IPS-15b (cell line): Measurements from ENCODE around the gene MRPS34.
"Not testable (repeated sequence)": the region's sequence is repeated elsewhere in the genome, so short reads cannot be mapped to it uniquely, and the experiment has no call there.

ENCODE experiments used
- H3K27me3 ChIP-seq: one replicate; pipeline ENCODE4 v1.6.1; 2013; ENCODE audit warnings: low read length; ENCODE audit not compliant: control insufficient read depth, insufficient read depth
- H3K36me3 ChIP-seq: one replicate; pipeline ENCODE4 v1.6.1; 2013; ENCODE audit warnings: low read length; ENCODE audit not compliant: control insufficient read depth, insufficient read depth
- H3K4me1 ChIP-seq: one replicate; pipeline ENCODE4 v1.6.1; 2013; ENCODE audit warnings: mild to moderate bottlenecking, low read length; ENCODE audit not compliant: control insufficient read depth, insufficient read depth
- H3K4me3 ChIP-seq: one replicate; pipeline ENCODE4 v1.5.1; 2013; ENCODE audit warnings: low read depth, low read length
- H3K9ac ChIP-seq: one replicate; pipeline ENCODE4 v1.6.1; 2013; ENCODE audit warnings: low read depth, mild to moderate bottlenecking, low read length
- H3K9me3 ChIP-seq: one replicate; pipeline ENCODE4 v1.6.1; 2013; ENCODE audit warnings: mild to moderate bottlenecking, low read length; ENCODE audit not compliant: control insufficient read depth, insufficient read depth

The MRPS34 gene

GRCh38 chr16:1815461-1815860, 42.5 kb upstream of the MRPS34 start:
- Histone ChIP-seq H3K4me3 (no peak overlapping the region), H3K27me3 (no peaks in the 10 kb centered on the region), H3K36me3 (peaks cover 10% of the 10 kb centered on the region), H3K9me3 (no peaks in the 10 kb centered on the region), H3K4me1 (no peaks in the 10 kb centered on the region), H3K9ac (no peak overlapping the region)

- no peak overlapping the region for H3K9ac ChIP-seq
- H3K9me3 ChIP-seq: no peaks in the 10 kb centered on the region
- H3K36me3 ChIP-seq: peaks cover 15% of the 10 kb centered on the region
- no peak overlapping the region for H3K4me3 ChIP-seq
- no peaks in the 10 kb centered on the region for H3K27me3 ChIP-seq
- H3K4me1 ChIP-seq: no peaks in the 10 kb centered on the region
Measured at GRCh38 chr16:1812732-1813163, 39.8 kb upstream of the MRPS34 start.

- H3K27me3 ChIP-seq: no peaks in the 10 kb centered on the region
- no peaks in the 10 kb centered on the region for H3K4me1 ChIP-seq
- no peak overlapping the region for H3K9ac ChIP-seq
- H3K36me3 ChIP-seq: peaks cover 5% of the 10 kb centered on the region
- H3K9me3 ChIP-seq: no peaks in the 10 kb centered on the region
- no peak overlapping the region for H3K4me3 ChIP-seq
Measured at GRCh38 chr16:1810536-1810935, 37.6 kb upstream of the MRPS34 start.

- peaks cover 5% of the 10 kb centered on the region for H3K36me3 ChIP-seq
- no peaks in the 10 kb centered on the region for H3K27me3 ChIP-seq
- no peak overlapping the region for H3K9ac ChIP-seq
- H3K4me3 ChIP-seq: no peak overlapping the region
- H3K9me3 ChIP-seq: no peaks in the 10 kb centered on the region
- no peaks in the 10 kb centered on the region for H3K4me1 ChIP-seq
Measured at GRCh38 chr16:1810106-1810505, 37.2 kb upstream of the MRPS34 start.

- Histone ChIP-seq H3K9ac (no peak overlapping the region), H3K36me3 (peaks cover 5% of the 10 kb centered on the region), H3K4me1 (no peaks in the 10 kb centered on the region), H3K9me3 (no peaks in the 10 kb centered on the region), H3K4me3 (no peak overlapping the region), H3K27me3 (no peaks in the 10 kb centered on the region)
Measured at GRCh38 chr16:1809281-1809801, 36.4 kb upstream of the MRPS34 start.

GRCh38 chr16:1808691-1809090, 35.8 kb upstream of the MRPS34 start:
- Histone ChIP-seq H3K9me3 (no peaks in the 10 kb centered on the region), H3K9ac (no peak overlapping the region), H3K4me1 (no peaks in the 10 kb centered on the region), H3K36me3 (peaks cover 5% of the 10 kb centered on the region), H3K4me3 (no peak overlapping the region), H3K27me3 (no peaks in the 10 kb centered on the region)

GRCh38 chr16:1807626-1808025, 34.7 kb upstream of the MRPS34 start:
- Histone ChIP-seq H3K27me3 (no peaks in the 10 kb centered on the region), H3K4me1 (no peaks in the 10 kb centered on the region), H3K4me3 (no peak overlapping the region), H3K9me3 (no peaks in the 10 kb centered on the region), H3K9ac (no peak overlapping the region), H3K36me3 (peaks cover 5% of the 10 kb centered on the region)

- Histone ChIP-seq H3K9ac (no peak overlapping the region), H3K36me3 (no peaks in the 10 kb centered on the region), H3K4me3 (no peak overlapping the region), H3K27me3 (no peaks in the 10 kb centered on the region), H3K4me1 (no peaks in the 10 kb centered on the region), H3K9me3 (no peaks in the 10 kb centered on the region)
Measured at GRCh38 chr16:1800701-1801100, 27.8 kb upstream of the MRPS34 start.

GRCh38 chr16:1799263-1799662, 26.3 kb upstream of the MRPS34 start:
- not testable (repeated sequence) for H3K9ac ChIP-seq, H3K4me1 ChIP-seq, H3K36me3 ChIP-seq, H3K27me3 ChIP-seq, H3K9me3 ChIP-seq, H3K4me3 ChIP-seq

- Histone ChIP-seq H3K4me1 (no peaks in the 10 kb centered on the region), H3K4me3 (no peak overlapping the region), H3K9me3 (no peaks in the 10 kb centered on the region), H3K27me3 (no peaks in the 10 kb centered on the region), H3K36me3 (peaks cover 11% of the 10 kb centered on the region), H3K9ac (no peak overlapping the region)
Measured at GRCh38 chr16:1794908-1795666, 22.2 kb upstream of the MRPS34 start.

- H3K36me3 ChIP-seq: peaks cover 16% of the 10 kb centered on the region
- H3K9me3 ChIP-seq: no peaks in the 10 kb centered on the region
- no peaks in the 10 kb centered on the region for H3K27me3 ChIP-seq
- H3K4me1 ChIP-seq: no peaks in the 10 kb centered on the region
- no peak overlapping the region for H3K4me3 ChIP-seq
- H3K9ac ChIP-seq: no peak overlapping the region
Measured at GRCh38 chr16:1794221-1794871, 21.4 kb upstream of the MRPS34 start.
